CD14-positive monocyte (primary cell): ENCODE results near the gene FAM13C. TPM values are rescaled to one million over a fixed set of nuclear protein-coding genes. Genes with fewer than 3 reads are reported as not detected.
A peak's percentile ranks its signal among the peaks of the same experiment; 100 is the strongest.

Source experiments
- DNase-seq, 3 donors: peaks; one replicate each; pipeline ENCODE4 v3.0.0-alpha.2; 2011 to 2022
- H2AFZ ChIP-seq: 2 replicates; pipeline ENCODE4 v1.6.0; 2012; ENCODE audit warnings: mild to moderate bottlenecking, low read depth, low read length, inconsistent platforms; ENCODE audit not compliant: insufficient read depth, poor library complexity, severe bottlenecking
- H3K27ac ChIP-seq, 2 donors: 1 replicate in 1 of 2; 2 replicates in 1 of 2; pipeline ENCODE4 v1.5.1; 2012 to 2013; ENCODE audit warnings: low read length in 2 of 2, control low read depth in 1 of 2, inconsistent platforms in 1 of 2, low read depth in 1 of 2, mild to moderate bottlenecking in 1 of 2
- H3K27me3 ChIP-seq, 2 donors: one replicate each; pipeline versions ENCODE4 v1.6.0 to v1.6.1; 2011 to 2013; ENCODE audit warnings: low read length in 2 of 2; ENCODE audit not compliant: control insufficient read depth in 2 of 2, insufficient read depth in 2 of 2
- H3K36me3 ChIP-seq, 2 donors: replicated peaks in 1 of 2; 1 replicate in 1 of 2; 2 replicates in 1 of 2; pipeline versions ENCODE4 v1.5.1 to v1.6.1; 2012 to 2013; ENCODE audit warnings: low read length in 2 of 2, control low read depth in 1 of 2, inconsistent platforms in 1 of 2, mild to moderate bottlenecking in 1 of 2; ENCODE audit not compliant: insufficient read depth in 2 of 2, control insufficient read depth in 1 of 2
- H3K4me1 ChIP-seq, 2 donors: 1 replicate in 1 of 2; 2 replicates in 1 of 2; pipeline versions ENCODE4 v1.5.1 to v1.6.1; 2012 to 2013; ENCODE audit warnings: low read length in 2 of 2, control low read depth in 1 of 2, inconsistent platforms in 1 of 2, mild to moderate bottlenecking in 1 of 2, moderate library complexity in 1 of 2; ENCODE audit not compliant: insufficient read depth in 2 of 2, control insufficient read depth in 1 of 2
- H3K4me2 ChIP-seq: replicated peaks from 2 replicates; pipeline ENCODE3; 2012; ENCODE audit warnings: low read length, moderate library complexity, mild to moderate bottlenecking; ENCODE audit not compliant: poor library complexity, severe bottlenecking; ENCODE audit errors: extremely low read depth
- H3K4me3 ChIP-seq, 3 experiments: fragments of 200-600 bp in 1 of 3; sonication (generic) in 1 of 3; replicated peaks in 1 of 3; 1 replicate in 2 of 3; 2 replicates in 1 of 3; pipeline ENCODE4 v1.5.1; 2011 to 2013; ENCODE audit warnings: low read length in 3 of 3, mild to moderate bottlenecking in 3 of 3, control low read depth in 2 of 3, low read depth in 2 of 3, inconsistent platforms in 1 of 3, moderate library complexity in 1 of 3
- H3K79me2 ChIP-seq: 2 replicates; pipeline ENCODE4 v1.6.0; 2012; ENCODE audit warnings: mild to moderate bottlenecking, control low read depth, inconsistent platforms, low read length, moderate library complexity; ENCODE audit not compliant: insufficient read depth
- H3K9ac ChIP-seq: 2 replicates; pipeline ENCODE4 v1.6.0; 2017; ENCODE audit warnings: low read length, mild to moderate bottlenecking; ENCODE audit not compliant: insufficient read depth, poor library complexity, severe bottlenecking
- H3K9me3 ChIP-seq, 2 donors: replicated peaks in 1 of 2; 1 replicate in 1 of 2; 2 replicates in 1 of 2; pipeline versions ENCODE4 v1.5.1 to v1.6.1; 2012 to 2013; ENCODE audit warnings: low read length in 2 of 2, control low read depth in 1 of 2; ENCODE audit not compliant: control insufficient read depth in 1 of 2, insufficient read depth in 1 of 2
- H4K20me1 ChIP-seq: 2 replicates; pipeline ENCODE4 v1.6.0; 2012; ENCODE audit warnings: mild to moderate bottlenecking, low read length, control low read depth, moderate library complexity; ENCODE audit not compliant: insufficient read depth
- H3K27ac Mint-ChIP-seq, 7 donors: one replicate each; pipeline ENCODE4 v1.8.0; 2020; ENCODE audit warnings: mild to moderate bottlenecking in 7 of 7, mixed read lengths in 7 of 7, moderate library complexity in 6 of 7, inconsistent platforms in 2 of 7
- H3K27me3 Mint-ChIP-seq, 3 donors: one replicate each; pipeline ENCODE4 v1.8.0; 2021 to 2022; ENCODE audit warnings: low read depth in 3 of 3, mild to moderate bottlenecking in 3 of 3, mixed read lengths in 3 of 3, moderate library complexity in 3 of 3, inconsistent platforms in 1 of 3
- H3K36me3 Mint-ChIP-seq, 2 donors: one replicate each; pipeline ENCODE4 v1.8.0; 2020; ENCODE audit warnings: mixed read lengths in 2 of 2, inconsistent platforms in 1 of 2, mild to moderate bottlenecking in 1 of 2
- H3K4me1 Mint-ChIP-seq: one replicate; pipeline ENCODE4 v1.8.0; 2020; ENCODE audit warnings: mild to moderate bottlenecking, mixed read lengths
- H3K4me3 Mint-ChIP-seq, 2 donors: one replicate each; pipeline ENCODE4 v1.8.0; 2020; ENCODE audit warnings: mild to moderate bottlenecking in 2 of 2, mixed read lengths in 2 of 2, moderate library complexity in 1 of 2
- H3K9me3 Mint-ChIP-seq, 7 donors: one replicate each; pipeline ENCODE4 v1.8.0; 2020 to 2022; ENCODE audit warnings: mixed read lengths in 7 of 7, mild to moderate bottlenecking in 6 of 7, moderate library complexity in 6 of 7, inconsistent platforms in 2 of 7
- whole genome bisulfite sequencing: methylation state at CpG from one replicate; pipeline ENCODE4 v1.1.5; 2013; ENCODE audit warnings: missing lambda C conversion rate; ENCODE audit not compliant: insufficient coverage; 5-methylcytosine and 5-hydroxymethylcytosine counted together
- intact Hi-C, 2 donors: fragments of 100-400 bp; cut with micrococcal nuclease; formaldehyde crosslinking; loops; one replicate each; pipeline versions ENCODE4 v1.15.0 to v1.15.1; 2023
- polyA plus RNA-seq, 3 donors: library from polyadenylated mRNA; depleted of rRNA in 1 of 3; unstranded in 2 of 3; stranded (reverse) in 1 of 3; fragments of 300-500 nt in 2 of 3; fragments of >200 nt in 1 of 3; fragmentation: Illumina TruSeq in 2 of 3; gene quantifications; 1 replicate in 2 of 3; 2 replicates in 1 of 3; pipeline ENCODE4 v1.2.3, GENCODE V29; 2012 to 2021
- TF ChIP-seq, protein P1 (sequence below): fragments of 200-600 bp; IDR thresholded peaks from one replicate; pipeline ENCODE4 v1.8.0; 2022; ENCODE audit warnings: antibody characterized with exemption, mild to moderate bottlenecking

The FAM13C gene
- polyA plus RNA-seq, 3 donors, result not detected

DNA sequence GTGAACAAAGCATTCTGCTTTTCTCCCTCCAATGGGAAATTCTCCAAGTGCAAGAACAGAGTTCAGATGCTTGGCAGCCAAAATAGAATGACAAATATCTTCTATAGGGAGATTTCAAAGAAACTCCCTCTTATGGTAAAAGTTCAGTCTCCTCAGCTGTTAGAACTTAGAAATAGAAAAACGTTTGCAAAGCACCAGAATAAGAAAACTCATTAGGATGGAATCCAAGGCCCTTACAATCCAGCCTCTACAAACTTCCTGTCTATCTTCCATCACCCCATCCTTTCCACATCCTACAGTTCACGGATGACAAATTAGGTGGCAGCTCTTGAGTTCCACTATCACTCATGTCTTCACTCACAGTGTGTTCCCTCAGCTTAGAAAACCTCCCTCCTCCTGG is 25.7 kb downstream of the FAM13C start:
- Mint-ChIP-seq H3K27ac (peak overlapping the region in 1 of 7 donors; percentile 11), H3K4me1 (no peaks in the 10 kb centered on the region), H3K36me3 (no peaks in the 10 kb centered on the region), H3K27me3 (no peaks in the 10 kb centered on the region), H3K9me3 (peaks cover 0 to 9% (median 1%) of the 10 kb centered on the region in 7 donors), H3K4me3 (no peak overlapping the region)
- Histone ChIP-seq H3K27ac (no peak overlapping the region), H3K9me3 (no peaks in the 10 kb centered on the region), H3K36me3 (no peaks in the 10 kb centered on the region), H3K4me1 (no peaks in the 10 kb centered on the region), H3K4me2 (no peak overlapping the region), H3K27me3 (no peaks in the 10 kb centered on the region), H3K4me3 (no peak overlapping the region), H3K79me2 (no peaks in the 10 kb centered on the region), H2AFZ (no peak overlapping the region), H4K20me1 (no peaks in the 10 kb centered on the region), H3K9ac (no peak overlapping the region)
- TF ChIP-seq, protein P1, sequence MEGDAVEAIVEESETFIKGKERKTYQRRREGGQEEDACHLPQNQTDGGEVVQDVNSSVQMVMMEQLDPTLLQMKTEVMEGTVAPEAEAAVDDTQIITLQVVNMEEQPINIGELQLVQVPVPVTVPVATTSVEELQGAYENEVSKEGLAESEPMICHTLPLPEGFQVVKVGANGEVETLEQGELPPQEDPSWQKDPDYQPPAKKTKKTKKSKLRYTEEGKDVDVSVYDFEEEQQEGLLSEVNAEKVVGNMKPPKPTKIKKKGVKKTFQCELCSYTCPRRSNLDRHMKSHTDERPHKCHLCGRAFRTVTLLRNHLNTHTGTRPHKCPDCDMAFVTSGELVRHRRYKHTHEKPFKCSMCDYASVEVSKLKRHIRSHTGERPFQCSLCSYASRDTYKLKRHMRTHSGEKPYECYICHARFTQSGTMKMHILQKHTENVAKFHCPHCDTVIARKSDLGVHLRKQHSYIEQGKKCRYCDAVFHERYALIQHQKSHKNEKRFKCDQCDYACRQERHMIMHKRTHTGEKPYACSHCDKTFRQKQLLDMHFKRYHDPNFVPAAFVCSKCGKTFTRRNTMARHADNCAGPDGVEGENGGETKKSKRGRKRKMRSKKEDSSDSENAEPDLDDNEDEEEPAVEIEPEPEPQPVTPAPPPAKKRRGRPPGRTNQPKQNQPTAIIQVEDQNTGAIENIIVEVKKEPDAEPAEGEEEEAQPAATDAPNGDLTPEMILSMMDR, result no peak
- intact Hi-C loops, result no loop called here
- no peak for DNase-seq
- 100% methylated on average over 1 of the region's 2 CpGs for WGBS

DNA sequence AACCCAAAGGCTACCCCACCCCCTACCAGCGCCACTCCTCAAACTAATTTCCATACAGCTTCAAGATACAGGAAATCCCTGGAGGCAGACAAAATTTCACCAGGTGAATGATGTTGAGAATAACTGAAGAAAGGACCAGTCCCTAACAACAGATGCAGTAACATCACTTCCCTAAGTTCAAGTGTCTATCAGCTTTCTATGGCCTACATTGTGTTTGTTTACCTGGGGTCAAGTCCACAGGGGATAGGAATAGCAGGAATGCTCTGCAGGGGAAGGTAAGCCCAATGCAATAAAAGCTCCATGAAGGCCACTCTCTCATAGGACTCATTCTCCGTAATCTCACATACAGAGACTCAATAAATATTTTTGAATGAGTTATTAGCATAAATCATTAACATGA is 26.9 kb downstream of the FAM13C start:
- no peaks in the 10 kb centered on the region for H3K4me1 ChIP-seq
- no peak overlapping the region for H3K4me3 Mint-ChIP-seq
- no peak for DNase-seq
- no peaks in the 10 kb centered on the region for H3K27me3 Mint-ChIP-seq
- H4K20me1 ChIP-seq, result no peaks in the 10 kb centered on the region
- no peak overlapping the region for H3K9ac ChIP-seq
- no peaks in the 10 kb centered on the region for H3K36me3 Mint-ChIP-seq
- H3K27me3 ChIP-seq, result no peaks in the 10 kb centered on the region
- H3K4me2 ChIP-seq, result no peak overlapping the region
- H3K4me1 Mint-ChIP-seq, result no peaks in the 10 kb centered on the region
- WGBS, result no CpG with 5 or more reads among the region's 2 CpGs
- TF ChIP-seq, protein P1, result no peak
- H3K9me3 ChIP-seq, result no peaks in the 10 kb centered on the region
- no peak overlapping the region for H3K27ac ChIP-seq
- H2AFZ ChIP-seq, result no peak overlapping the region
- no peak overlapping the region for H3K4me3 ChIP-seq
- intact Hi-C loops, result no loop called here
- no peak overlapping the region for H3K27ac Mint-ChIP-seq
- peaks cover 0 to 6% (median 1%) of the 10 kb centered on the region in 7 donors for H3K9me3 Mint-ChIP-seq
- H3K36me3 ChIP-seq, result no peaks in the 10 kb centered on the region
- H3K79me2 ChIP-seq, result no peaks in the 10 kb centered on the region
